Aorta (tissue), 5 donors: ENCODE results near the gene C9. TPM values are rescaled to one million over a fixed set of nuclear protein-coding genes. Genes with fewer than 3 reads are reported as not detected.
A peak's percentile ranks its signal among the peaks of the same experiment; 100 is the strongest.

Experiments used
- ATAC-seq: fragments of 200-7000 bp; cut with Tn5 transposase; one replicate; pipeline ENCODE4 v1.9.1; 2022; ENCODE audit warnings: moderate library complexity; ENCODE audit not compliant: low FRiP score
- DNase-seq, 2 donors: peaks; one replicate each; pipeline ENCODE4 v3.0.0-alpha.2; 2020
- H3K27ac ChIP-seq, 2 donors: one replicate each; pipeline ENCODE4 v1.5.1; 2013; ENCODE audit warnings: low read length in 2 of 2, mild to moderate bottlenecking in 2 of 2, moderate library complexity in 2 of 2, control low read depth in 1 of 2, inconsistent platforms in 1 of 2, low read depth in 1 of 2
- H3K27me3 ChIP-seq, 2 donors: one replicate each; pipeline ENCODE4 v1.6.1; 2013; ENCODE audit warnings: control low read depth in 1 of 2, low read length in 1 of 2, mild to moderate bottlenecking in 1 of 2, moderate library complexity in 1 of 2; ENCODE audit not compliant: insufficient read depth in 2 of 2, control insufficient read depth in 1 of 2
- H3K36me3 ChIP-seq, 2 donors: one replicate each; pipeline ENCODE4 v1.6.1; 2013; ENCODE audit warnings: control low read depth in 1 of 2, low read length in 1 of 2, mild to moderate bottlenecking in 1 of 2; ENCODE audit not compliant: insufficient read depth in 2 of 2, control insufficient read depth in 1 of 2
- H3K4me1 ChIP-seq, 2 donors: one replicate each; pipeline ENCODE4 v1.6.1; 2013; ENCODE audit warnings: low read length in 2 of 2, control low read depth in 1 of 2, mild to moderate bottlenecking in 1 of 2, moderate library complexity in 1 of 2; ENCODE audit not compliant: insufficient read depth in 2 of 2, control insufficient read depth in 1 of 2
- H3K4me3 ChIP-seq, 2 donors: one replicate each; pipeline ENCODE4 v1.5.1; 2013; ENCODE audit warnings: low read length in 2 of 2, control low read depth in 1 of 2, mild to moderate bottlenecking in 1 of 2
- H3K9me3 ChIP-seq: one replicate; pipeline ENCODE4 v1.6.1; 2013; ENCODE audit warnings: mild to moderate bottlenecking, low read length; ENCODE audit not compliant: control insufficient read depth
- whole genome bisulfite sequencing, 2 donors: extraction: QIAGEN DNeasy Blood & Tissue Kit; methylation state at CpG; one replicate each; pipeline ENCODE4 v1.1.7; 2013; 5-methylcytosine and 5-hydroxymethylcytosine counted together
- intact Hi-C, 2 donors: fragments of 100-400 bp; cut with DNase I; formaldehyde crosslinking; loops; one replicate each; pipeline versions ENCODE4 v1.14.2 to v1.15.0; 2022
- polyA plus RNA-seq, 2 donors: library from polyadenylated mRNA; stranded (reverse); fragments of 200-250 nt; gene quantifications; one replicate each; pipeline ENCODE4 v1.2.3, GENCODE V29; 2013
- total RNA-seq, 2 donors: library from RNA; stranded (reverse); fragmentation: NEBNext Ultra II Directional; extraction: Animal tissue kit (Norgen Biotek cat#: 25700); gene quantifications; one replicate each; pipeline ENCODE4 v1.2.1, GENCODE V29; 2021
- donor health status: healthy with polysubstance abuse.
- donor health status: Bipolar disorder and iron deficiency.
- donor health status: DM: no; HTN: no; CAD: no.
- donor health status: DM: no; HTN: no; CAD: no.
- donor health status: DM: yes; HTN: yes; CAD: no.

C9 gene
- total and polyA plus RNA-seq, 4 donors = 0.13 to 0.30 (median 0.25) TPM; not detected in 1

GRCh38 chr5:39270225-39270848, 94.0 kb downstream of the C9 start:
- Histone ChIP-seq H3K36me3 (no peaks in the 10 kb centered on the region), H3K4me1 (no peaks in the 10 kb centered on the region), H3K4me3 (no peak overlapping the region), H3K27ac (no peak overlapping the region), H3K9me3 (no peaks in the 10 kb centered on the region), H3K27me3 (no peaks in the 10 kb centered on the region)
- DNase-seq (no peak), ATAC-seq (peak; percentile 37)
- 79 to 87% methylated on average over 2 of the region's 2 CpGs for WGBS, 2 donors
- intact Hi-C loops = no loop called here

GRCh38 chr5:39267186-39267585, 97.1 kb downstream of the C9 start:
- no peak for DNase-seq
- WGBS, 2 donors = 84 to 87% methylated on average over 2 of the region's 2 CpGs
- Histone ChIP-seq H3K4me1 (no peaks in the 10 kb centered on the region), H3K27me3 (no peaks in the 10 kb centered on the region), H3K27ac (no peak overlapping the region), H3K9me3 (no peaks in the 10 kb centered on the region), H3K4me3 (no peak overlapping the region), H3K36me3 (no peaks in the 10 kb centered on the region)
- ATAC-seq = no peak
- intact Hi-C loops = no loop called here

GRCh38 chr5:39266442-39266841, 97.9 kb downstream of the C9 start:
- H3K36me3 ChIP-seq = no peaks in the 10 kb centered on the region
- H3K27ac ChIP-seq = no peak overlapping the region
- H3K9me3 ChIP-seq = no peaks in the 10 kb centered on the region
- ATAC-seq (peak; percentile 60), DNase-seq (no peak)
- H3K4me1 ChIP-seq = no peaks in the 10 kb centered on the region
- WGBS, 2 donors = 0% methylated on average over 2 of the region's 2 CpGs
- H3K27me3 ChIP-seq = no peaks in the 10 kb centered on the region
- no peak overlapping the region for H3K4me3 ChIP-seq
- intact Hi-C loops = no loop called here

- no peak overlapping the region for H3K27ac ChIP-seq
- 83 to 85% methylated on average over 1 of the region's 1 CpG for WGBS, 2 donors
Observed at GRCh38 chr5:39264528-39264927, 99.8 kb downstream of the C9 start.

GRCh38 chr5:39262981-39263380, 101.3 kb downstream of the C9 start:
- Histone ChIP-seq H3K9me3 (no peaks in the 10 kb centered on the region), H3K4me3 (no peak overlapping the region), H3K36me3 (no peaks in the 10 kb centered on the region), H3K4me1 (no peaks in the 10 kb centered on the region), H3K27ac (no peak overlapping the region), H3K27me3 (no peaks in the 10 kb centered on the region)
- ATAC-seq (no peak), DNase-seq (no peak)
- intact Hi-C loops = no loop called here
- 89 to 90% methylated on average over 2 of the region's 2 CpGs for WGBS, 2 donors

More at GRCh38 chr5:39264528-39264927, 99.8 kb downstream of the C9 start:
- DNase-seq (no peak), ATAC-seq (no peak)
- no peaks in the 10 kb centered on the region for H3K27me3 ChIP-seq
- no peaks in the 10 kb centered on the region for H3K4me1 ChIP-seq
- no peaks in the 10 kb centered on the region for H3K9me3 ChIP-seq
- no peaks in the 10 kb centered on the region for H3K36me3 ChIP-seq
- intact Hi-C loops = no loop called here
- no peak overlapping the region for H3K4me3 ChIP-seq

- Histone ChIP-seq H3K27ac (no peak overlapping the region), H3K4me3 (no peak overlapping the region), H3K9me3 (no peaks in the 10 kb centered on the region), H3K27me3 (no peaks in the 10 kb centered on the region), H3K4me1 (no peaks in the 10 kb centered on the region), H3K36me3 (no peaks in the 10 kb centered on the region)
- no peak for ATAC-seq
- intact Hi-C loops = no loop called here
- no peak for DNase-seq
Observed at GRCh38 chr5:39260095-39260494, 104.2 kb downstream of the C9 start.

- 90 to 93% methylated on average over 3 of the region's 3 CpGs for WGBS, 2 donors
- H3K27me3 ChIP-seq = no peaks in the 10 kb centered on the region
- no peaks in the 10 kb centered on the region for H3K9me3 ChIP-seq
- intact Hi-C loops = no loop called here
- H3K4me3 ChIP-seq = no peak overlapping the region
- no peak overlapping the region for H3K27ac ChIP-seq
- no peaks in the 10 kb centered on the region for H3K36me3 ChIP-seq
- no peak for DNase-seq
- H3K4me1 ChIP-seq = no peaks in the 10 kb centered on the region
- no peak for ATAC-seq
Observed at GRCh38 chr5:39257554-39257953, 106.7 kb downstream of the C9 start.

- Histone ChIP-seq H3K4me3 (no peak overlapping the region), H3K27me3 (no peaks in the 10 kb centered on the region), H3K36me3 (no peaks in the 10 kb centered on the region), H3K27ac (no peak overlapping the region), H3K9me3 (no peaks in the 10 kb centered on the region), H3K4me1 (no peaks in the 10 kb centered on the region)
- ATAC-seq (no peak), DNase-seq (no peak)
- intact Hi-C loops = no loop called here
- 62 to 70% methylated on average over 4 of the region's 4 CpGs for WGBS, 2 donors
Observed at GRCh38 chr5:39256477-39257235, 107.6 kb downstream of the C9 start.

- no peaks in the 10 kb centered on the region for H3K27me3 ChIP-seq
- intact Hi-C loops = no loop called here
- no peak overlapping the region for H3K4me3 ChIP-seq
- WGBS, 2 donors = 80 to 81% methylated on average over 2 of the region's 2 CpGs
- no peaks in the 10 kb centered on the region for H3K9me3 ChIP-seq
- no peaks in the 10 kb centered on the region for H3K36me3 ChIP-seq
- DNase-seq (no peak), ATAC-seq (no peak)
- H3K27ac ChIP-seq = no peak overlapping the region
- H3K4me1 ChIP-seq = no peaks in the 10 kb centered on the region
Observed at GRCh38 chr5:39255406-39255805, 108.9 kb downstream of the C9 start.
